Type B pancreatic cell (in vitro differentiated cells): ENCODE data around the gene IYD. TPM values are rescaled to one million over a fixed set of nuclear protein-coding genes. Genes with fewer than 3 reads are reported as not detected.

Experiments used
- DNase-seq: peaks from one replicate; pipeline ENCODE4 v3.0.0; 2021; ENCODE audit warnings: mixed read lengths; ENCODE audit not compliant: unreplicated experiment; ENCODE audit errors: extremely low spot score
- H3K27ac Mint-ChIP-seq: 2 replicates; pipeline ENCODE4 v1.8.0; 2021; ENCODE audit warnings: mild to moderate bottlenecking, mixed read lengths
- H3K27me3 Mint-ChIP-seq: 2 replicates; pipeline ENCODE4 v1.8.0; 2021; ENCODE audit warnings: mixed read lengths
- H3K36me3 Mint-ChIP-seq: 2 replicates; pipeline ENCODE4 v1.8.0; 2021; ENCODE audit warnings: mixed read lengths
- H3K4me1 Mint-ChIP-seq: one replicate; pipeline ENCODE4 v1.8.0; 2021; ENCODE audit warnings: mixed read lengths; ENCODE audit not compliant: unreplicated experiment
- H3K4me3 Mint-ChIP-seq: 2 replicates; pipeline ENCODE4 v1.8.0; 2021; ENCODE audit warnings: mild to moderate bottlenecking, mixed read lengths
- H3K9me3 Mint-ChIP-seq: 2 replicates; pipeline ENCODE4 v1.8.0; 2021; ENCODE audit warnings: mixed read lengths
- total RNA-seq: library from RNA; stranded (reverse); gene quantifications from 2 replicates; pipeline ENCODE4 v1.2.1, GENCODE V29; 2021; ENCODE audit warnings: low replicate concordance
- TF ChIP-seq, protein P1 (sequence below): fragments of 200-600 bp; sonication (generic); conservative IDR thresholded peaks from 2 replicates; pipeline ENCODE4 v1.5.0; 2021; ENCODE audit warnings: antibody characterized with exemption, mild to moderate bottlenecking

Gene IYD
- total RNA-seq, 1 donor from 2014 or later: 0.24 TPM

DNA sequence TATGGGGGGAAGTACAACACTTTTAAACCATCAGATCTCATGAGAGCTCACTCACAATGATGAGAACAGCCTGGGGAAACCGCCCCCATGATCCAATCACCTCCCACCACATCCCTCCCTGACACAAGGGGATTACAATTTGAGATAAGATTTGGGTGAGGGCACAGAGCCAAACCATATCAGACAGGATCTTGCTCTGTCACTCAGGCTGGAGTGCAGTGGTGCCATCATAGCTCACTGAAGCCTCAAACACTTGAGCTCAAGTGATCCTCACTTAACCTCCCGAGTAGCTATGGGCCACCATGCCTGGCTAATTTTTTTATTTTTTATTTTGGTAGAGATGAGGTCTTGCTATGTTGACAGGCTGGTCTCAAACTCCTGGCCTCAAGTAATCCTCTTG is 5.1 kb upstream of the IYD start:
- Mint-ChIP-seq H3K36me3 (no peaks in the 10 kb centered on the region), H3K4me3 (no peak overlapping the region), H3K4me1 (peaks cover 10% of the 10 kb centered on the region), H3K9me3 (no peaks in the 10 kb centered on the region), H3K27me3 (no peaks in the 10 kb centered on the region), H3K27ac (no peak overlapping the region)
- no peak for DNase-seq
- TF ChIP-seq, protein P1, sequence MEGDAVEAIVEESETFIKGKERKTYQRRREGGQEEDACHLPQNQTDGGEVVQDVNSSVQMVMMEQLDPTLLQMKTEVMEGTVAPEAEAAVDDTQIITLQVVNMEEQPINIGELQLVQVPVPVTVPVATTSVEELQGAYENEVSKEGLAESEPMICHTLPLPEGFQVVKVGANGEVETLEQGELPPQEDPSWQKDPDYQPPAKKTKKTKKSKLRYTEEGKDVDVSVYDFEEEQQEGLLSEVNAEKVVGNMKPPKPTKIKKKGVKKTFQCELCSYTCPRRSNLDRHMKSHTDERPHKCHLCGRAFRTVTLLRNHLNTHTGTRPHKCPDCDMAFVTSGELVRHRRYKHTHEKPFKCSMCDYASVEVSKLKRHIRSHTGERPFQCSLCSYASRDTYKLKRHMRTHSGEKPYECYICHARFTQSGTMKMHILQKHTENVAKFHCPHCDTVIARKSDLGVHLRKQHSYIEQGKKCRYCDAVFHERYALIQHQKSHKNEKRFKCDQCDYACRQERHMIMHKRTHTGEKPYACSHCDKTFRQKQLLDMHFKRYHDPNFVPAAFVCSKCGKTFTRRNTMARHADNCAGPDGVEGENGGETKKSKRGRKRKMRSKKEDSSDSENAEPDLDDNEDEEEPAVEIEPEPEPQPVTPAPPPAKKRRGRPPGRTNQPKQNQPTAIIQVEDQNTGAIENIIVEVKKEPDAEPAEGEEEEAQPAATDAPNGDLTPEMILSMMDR: no peak

DNA sequence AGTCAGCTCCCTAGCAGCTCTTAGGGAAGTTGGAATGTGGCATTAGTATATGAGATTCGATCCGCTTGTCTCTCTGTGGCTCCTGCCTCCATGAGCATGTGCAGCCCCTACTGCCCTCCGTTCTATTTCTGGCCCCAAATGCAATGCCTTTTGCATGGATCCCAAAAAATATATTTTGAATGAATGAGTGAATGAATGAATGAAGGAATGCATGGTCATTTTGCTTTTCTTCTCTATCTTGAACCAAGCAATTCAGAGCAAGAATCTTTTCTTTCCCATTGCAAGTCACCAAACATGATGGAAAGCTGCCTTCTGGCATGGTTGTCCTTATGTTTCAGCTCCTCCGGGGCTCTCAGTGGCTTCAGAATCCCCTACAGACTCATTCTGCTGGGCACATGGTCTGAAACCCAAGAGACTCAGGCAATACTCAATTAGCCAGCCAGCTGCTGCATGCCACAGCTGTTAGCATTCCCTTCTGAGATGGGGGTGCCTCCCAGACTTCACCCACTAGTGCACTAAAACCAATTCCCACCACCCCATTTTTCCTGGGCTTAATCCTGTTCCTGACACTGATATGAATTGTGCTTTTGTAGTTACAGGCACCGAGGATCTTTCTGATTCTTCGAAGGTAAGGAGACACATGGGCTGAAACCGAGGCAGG is 2.6 kb upstream of the IYD start:
- no peak overlapping the region for H3K4me3 Mint-ChIP-seq
- no peak overlapping the region for H3K27ac Mint-ChIP-seq
- no peaks in the 10 kb centered on the region for H3K9me3 Mint-ChIP-seq
- H3K4me1 Mint-ChIP-seq: peaks cover 10% of the 10 kb centered on the region
- no peaks in the 10 kb centered on the region for H3K36me3 Mint-ChIP-seq
- TF ChIP-seq, protein P1: no peak
- no peaks in the 10 kb centered on the region for H3K27me3 Mint-ChIP-seq
- DNase-seq: no peak

DNA sequence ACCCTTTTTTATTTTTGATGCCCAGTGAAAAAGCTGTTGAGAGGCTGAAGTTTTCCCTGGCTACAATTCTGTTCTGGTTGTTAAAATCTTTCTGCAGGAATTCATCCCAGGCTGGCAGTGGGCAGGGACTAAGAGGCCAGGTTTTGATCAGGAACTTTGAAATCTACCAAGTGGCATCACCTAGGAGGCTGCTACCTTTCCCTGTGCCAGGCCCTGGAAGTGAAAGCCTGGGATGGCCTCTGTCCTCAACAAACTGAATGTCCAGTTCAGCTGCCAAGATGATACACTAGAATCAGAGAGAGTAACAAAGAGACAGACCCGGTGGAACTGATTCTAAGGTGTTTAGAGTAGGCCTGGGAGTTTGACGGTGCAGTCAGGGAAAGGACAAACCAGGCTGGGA is 596 bp downstream of the IYD start:
- Mint-ChIP-seq H3K27me3 (peaks cover 4% of the 10 kb centered on the region), H3K9me3 (no peaks in the 10 kb centered on the region), H3K4me3 (no peak overlapping the region), H3K36me3 (no peaks in the 10 kb centered on the region), H3K4me1 (peaks cover 10% of the 10 kb centered on the region), H3K27ac (no peak overlapping the region)
- DNase-seq: no peak
- TF ChIP-seq, protein P1: no peak

DNA sequence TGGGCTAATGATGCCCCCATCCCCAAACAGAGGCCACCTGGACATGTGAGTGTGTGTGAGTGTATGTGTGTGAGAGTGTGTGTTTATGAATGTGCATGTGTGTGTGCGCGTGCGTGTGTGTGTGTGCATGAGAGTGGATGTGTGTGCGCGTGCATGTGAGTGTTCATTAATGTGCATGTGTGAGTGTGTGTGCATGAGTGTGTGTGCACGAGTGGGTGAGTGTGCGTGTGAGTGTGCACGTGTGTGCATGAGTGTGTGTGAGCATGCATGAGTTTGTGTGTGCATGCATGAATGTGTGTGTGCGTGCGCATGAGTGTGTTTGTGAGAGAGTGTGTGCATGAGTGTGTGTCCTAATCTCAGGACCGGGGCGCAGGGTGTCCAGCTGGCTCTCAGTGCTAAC is 1.3 kb downstream of the IYD start:
- no peak for DNase-seq
- Mint-ChIP-seq H3K36me3 (no peaks in the 10 kb centered on the region), H3K4me3 (no peak overlapping the region), H3K27me3 (peaks cover 4% of the 10 kb centered on the region), H3K27ac (no peak overlapping the region), H3K9me3 (no peaks in the 10 kb centered on the region), H3K4me1 (peaks cover 10% of the 10 kb centered on the region)
- TF ChIP-seq, protein P1: no peak

DNA sequence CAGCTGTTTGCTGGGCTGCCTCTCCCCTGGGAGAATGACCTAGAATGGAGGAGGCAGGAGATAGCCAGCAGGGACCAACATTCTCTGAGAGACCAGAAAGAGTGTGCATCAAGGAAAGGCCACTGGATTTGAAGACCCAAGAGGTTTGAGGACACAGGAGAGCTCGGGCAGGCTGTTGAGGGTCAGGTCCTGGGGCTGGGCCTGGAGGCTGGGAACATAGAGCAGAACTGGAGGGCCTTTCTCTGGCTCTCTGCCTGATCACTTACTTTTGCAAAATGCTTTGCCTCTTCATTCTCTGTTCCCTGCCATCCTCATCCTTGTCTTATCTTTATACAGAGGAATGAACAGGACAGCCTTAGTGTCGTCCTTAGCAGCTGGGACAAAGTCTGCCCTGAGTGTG is 2.5 kb downstream of the IYD start:
- H3K36me3 Mint-ChIP-seq: no peaks in the 10 kb centered on the region
- no peak for DNase-seq
- no peak overlapping the region for H3K4me3 Mint-ChIP-seq
- TF ChIP-seq, protein P1: no peak
- peaks cover 4% of the 10 kb centered on the region for H3K4me1 Mint-ChIP-seq
- H3K9me3 Mint-ChIP-seq: no peaks in the 10 kb centered on the region
- H3K27ac Mint-ChIP-seq: no peak overlapping the region
- peaks cover 8% of the 10 kb centered on the region for H3K27me3 Mint-ChIP-seq
